Measurements from ENCODE around the gene EBF4. TPM values are rescaled to one million over a fixed set of nuclear protein-coding genes. Genes with fewer than 3 reads are reported as not detected.

EBF4 gene
- total and polyA plus RNA-seq, 2 donors (not counting 1 experiment from before 2014, with no cell fraction given): 0.81 to 5.0 TPM

GRCh38 chr20:2663887-2664719 is 28.5 kb upstream of the EBF4 start, which contains the start of gene IDH3B:
Gene IDH3B, minus strand, starts transcription at chr20:2664216. Its CDS starts 28 bp downstream, at chr20:2664188.
- TF ChIP-seq CTCF (IDR thresholded peaks at IDR 0.05) (no peak), EZH2 (IDR thresholded peaks at IDR 0.05; ENCODE audit: borderline replicate concordance, insufficient read depth, low read depth, low read length, poor library complexity, severe bottlenecking) (no peak)
- no peaks in the 10 kb centered on the region for H3K9me3 ChIP-seq (ENCODE audit: control extremely low read depth in 1 of 3, control insufficient read depth in 2 of 3, insufficient read depth in 1 of 3, low read length in 2 of 3)
- peak within 1 kb of the TSS; percentile 90 for H2AFZ ChIP-seq (ENCODE audit: insufficient read depth, low read depth, low read length, poor library complexity, severe bottlenecking)
- ChIA-PET POLR2A (interaction anchor here (1.1 to 3.8 kb wide), 3 partner anchors 11 to 194 kb away, joined by 3 to 57 read pairs (median 6); partner anchors contain the start of genes EBF4, NOP56 and SNRPB), CTCF (interaction anchor here (0.6 to 3.4 kb wide), 4 partner anchors 9 to 215 kb away, joined by 3 to 22 read pairs (median 3); partner anchors contain the start of gene NOP56)
- peaks cover 8% of the 10 kb centered on the region for H4K20me1 ChIP-seq (ENCODE audit: control insufficient read depth, insufficient read depth, low read length, poor library complexity, severe bottlenecking)
- peaks cover 0 to 30% of the 10 kb centered on the region in 2 experiments for H3K36me3 ChIP-seq (replicated peaks in 1 of 2; ENCODE audit: control extremely low read depth in 1 of 2, control insufficient read depth in 1 of 2, extremely low read depth in 1 of 2, insufficient read depth in 2 of 2, low read length in 1 of 2)
- H3K4me2 ChIP-seq (replicated peaks; ENCODE audit: low read depth, low read length, poor library complexity, severe bottlenecking): peak within 1 kb of the TSS; percentile 96
- Mint-ChIP-seq H3K27me3 (peaks cover 12% of the 10 kb centered on the region), H3K4me1 (peaks cover 20% of the 10 kb centered on the region), H3K9me3 (ENCODE audit: insufficient read depth) (no peaks in the 10 kb centered on the region), H3K4me3 (peak within 1 kb of the TSS; percentile 92), H3K27ac (peak within 1 kb of the TSS; percentile 98)
- intact Hi-C loops (cut with micrococcal nuclease): loop anchor here (1.0 kb wide), 2 partner anchors 12 to 29 kb away; partner anchors contain the start of gene NOP56
- peak; percentile 95 for ATAC-seq (ENCODE audit: low read depth)
- H3K27ac ChIP-seq (ENCODE audit: low read length in 2 of 2): peak within 1 kb of the TSS; percentile 88 to 98
- H3K27me3 ChIP-seq (replicated peaks in 1 of 4; ENCODE audit: control extremely low read depth in 1 of 4, control insufficient read depth in 3 of 4, insufficient read depth in 4 of 4, low read length in 3 of 4): peaks cover 0 to 6% (median 0%) of the 10 kb centered on the region in 4 experiments
- peak within 1 kb of the TSS; percentile 79 for H3K9ac ChIP-seq (ENCODE audit: low read length)
- peak within 1 kb of the TSS; percentile 71 to 96 (median 80) for H3K4me3 ChIP-seq (ENCODE audit: control extremely low read depth in 1 of 5, extremely low read depth in 1 of 5, insufficient read depth in 1 of 5, low read depth in 2 of 5, low read length in 4 of 5)
- WGBS (ENCODE audit: insufficient coverage): 9% methylated on average over 44 of the region's 49 CpGs
- H3K4me1 ChIP-seq (ENCODE audit: control insufficient read depth in 2 of 2, insufficient read depth in 2 of 2, low read length in 2 of 2): peaks cover 13 to 14% of the 10 kb centered on the region in 2 donors
- peaks cover 13% of the 10 kb centered on the region for H3K79me2 ChIP-seq (ENCODE audit: control insufficient read depth, insufficient read depth, low read length)
- DNase-seq: peak; percentile 92

GRCh38 chr20:2671977-2672376 is 20.6 kb upstream of the EBF4 start:
- H3K9me3 ChIP-seq (ENCODE audit: control extremely low read depth in 1 of 3, control insufficient read depth in 2 of 3, insufficient read depth in 1 of 3, low read length in 2 of 3): no peaks in the 10 kb centered on the region
- Mint-ChIP-seq H3K27ac (no peak overlapping the region), H3K4me1 (no peaks in the 10 kb centered on the region), H3K9me3 (ENCODE audit: insufficient read depth) (no peaks in the 10 kb centered on the region), H3K27me3 (peaks cover 19% of the 10 kb centered on the region), H3K4me3 (no peak overlapping the region)
- no peaks in the 10 kb centered on the region for H3K79me2 ChIP-seq (ENCODE audit: control insufficient read depth, insufficient read depth, low read length)
- TF ChIP-seq EZH2 (IDR thresholded peaks at IDR 0.05; ENCODE audit: borderline replicate concordance, insufficient read depth, low read depth, low read length, poor library complexity, severe bottlenecking) (no peak), CTCF (IDR thresholded peaks at IDR 0.05) (no peak)
- no peaks in the 10 kb centered on the region for H4K20me1 ChIP-seq (ENCODE audit: control insufficient read depth, insufficient read depth, low read length, poor library complexity, severe bottlenecking)
- H2AFZ ChIP-seq (ENCODE audit: insufficient read depth, low read depth, low read length, poor library complexity, severe bottlenecking): no peak overlapping the region
- no peak overlapping the region for H3K4me2 ChIP-seq (replicated peaks; ENCODE audit: low read depth, low read length, poor library complexity, severe bottlenecking)
- peaks cover 0 to 23% (median 2%) of the 10 kb centered on the region in 4 experiments for H3K27me3 ChIP-seq (replicated peaks in 1 of 4; ENCODE audit: control extremely low read depth in 1 of 4, control insufficient read depth in 3 of 4, insufficient read depth in 4 of 4, low read length in 3 of 4)
- 33% methylated on average over 3 of the region's 4 CpGs for WGBS (ENCODE audit: insufficient coverage)
- no peaks in the 10 kb centered on the region for H3K4me1 ChIP-seq (ENCODE audit: control insufficient read depth in 2 of 2, insufficient read depth in 2 of 2, low read length in 2 of 2)
- intact Hi-C loops (cut with micrococcal nuclease): no loop called here
- no peak for ATAC-seq (ENCODE audit: low read depth)
- H3K36me3 ChIP-seq (replicated peaks in 1 of 2; ENCODE audit: control extremely low read depth in 1 of 2, control insufficient read depth in 1 of 2, extremely low read depth in 1 of 2, insufficient read depth in 2 of 2, low read length in 1 of 2): no peaks in the 10 kb centered on the region
- no peak overlapping the region for H3K27ac ChIP-seq (ENCODE audit: low read length in 2 of 2)
- DNase-seq: no peak
- POLR2A ChIA-PET: no interaction called here
- H3K4me3 ChIP-seq (ENCODE audit: control extremely low read depth in 1 of 5, extremely low read depth in 1 of 5, insufficient read depth in 1 of 5, low read depth in 2 of 5, low read length in 4 of 5): no peak overlapping the region
- H3K9ac ChIP-seq (ENCODE audit: low read length): no peak overlapping the region
- CTCF ChIA-PET: no interaction called here
